CD4-positive, CD25-positive, alpha-beta regulatory T cell (primary cell): ENCODE measurements around the gene EXOSC1. TPM values are rescaled to one million over a fixed set of nuclear protein-coding genes. Genes with fewer than 3 reads are reported as not detected.

Experiments used
- ATAC-seq, 2 donors: fragments of 150-1000 bp; cut with Tn5 transposase; one replicate each; pipeline ENCODE4 v1.10.0; 2021; ENCODE audit warnings: low read depth in 2 of 2, moderate number of reproducible peaks in 2 of 2, moderate library complexity in 1 of 2
- DNase-seq, 3 donors: peaks; one replicate each; pipeline versions ENCODE4 v3.0.0 to v3.0.0-alpha.2; 2012 to 2022; ENCODE audit warnings: mixed read lengths in 1 of 3
- H3K27ac ChIP-seq: one replicate; pipeline ENCODE4 v1.7.0; 2013; ENCODE audit warnings: mild to moderate bottlenecking, low read length; ENCODE audit not compliant: insufficient read depth, poor library complexity, severe bottlenecking
- H3K27me3 ChIP-seq: one replicate; pipeline ENCODE4 v1.7.0; 2013; ENCODE audit warnings: low read length; ENCODE audit not compliant: control insufficient read depth, insufficient read depth
- H3K36me3 ChIP-seq: one replicate; pipeline ENCODE4 v1.7.0; 2013; ENCODE audit warnings: mild to moderate bottlenecking, low read length, moderate library complexity; ENCODE audit not compliant: control insufficient read depth, insufficient read depth
- H3K4me1 ChIP-seq: 2 replicates; pipeline ENCODE4 v1.7.0; 2013; ENCODE audit warnings: mild to moderate bottlenecking, low read length; ENCODE audit not compliant: insufficient read depth, control insufficient read depth, poor library complexity, severe bottlenecking
- H3K4me3 ChIP-seq: one replicate; pipeline ENCODE4 v1.7.0; 2013; ENCODE audit warnings: low read depth, mild to moderate bottlenecking, low read length, moderate library complexity
- H3K9me3 ChIP-seq, 2 experiments: 1 replicate in 1 of 2; 2 replicates in 1 of 2; pipeline ENCODE4 v1.7.0; 2013; ENCODE audit warnings: low read length in 2 of 2, mild to moderate bottlenecking in 1 of 2, moderate library complexity in 1 of 2; ENCODE audit not compliant: control insufficient read depth in 2 of 2
- H3K27ac Mint-ChIP-seq, 3 donors: one replicate each; pipeline ENCODE4 v1.8.0; 2020 to 2022; ENCODE audit warnings: mild to moderate bottlenecking in 3 of 3, mixed read lengths in 3 of 3, moderate library complexity in 2 of 3
- H3K27me3 Mint-ChIP-seq: one replicate; pipeline ENCODE4 v1.8.0; 2022; ENCODE audit warnings: mild to moderate bottlenecking, mixed read lengths
- H3K36me3 Mint-ChIP-seq: one replicate; pipeline ENCODE4 v1.8.0; 2020; ENCODE audit warnings: mixed read lengths
- H3K4me1 Mint-ChIP-seq, 4 donors: one replicate each; pipeline ENCODE4 v1.8.0; 2020 to 2022; ENCODE audit warnings: mixed read lengths in 4 of 4, mild to moderate bottlenecking in 1 of 4
- H3K4me3 Mint-ChIP-seq, 4 donors: one replicate each; pipeline ENCODE4 v1.8.0; 2020 to 2022; ENCODE audit warnings: mild to moderate bottlenecking in 4 of 4, mixed read lengths in 4 of 4, moderate library complexity in 3 of 4
- H3K9me3 Mint-ChIP-seq, 7 donors: one replicate each; pipeline ENCODE4 v1.8.0; 2020 to 2022; ENCODE audit warnings: mixed read lengths in 7 of 7, mild to moderate bottlenecking in 3 of 7, moderate library complexity in 2 of 7
- polyA plus RNA-seq, 4 donors: library from polyadenylated mRNA; unstranded; fragments of 300-500 nt; fragmentation: Illumina TruSeq; gene quantifications; one replicate each; pipeline ENCODE4 v1.2.3, GENCODE V29; 2021
- total RNA-seq: library from RNA; stranded (reverse); gene quantifications from one replicate; pipeline ENCODE4 v1.2.3, GENCODE V29; 2022

Gene EXOSC1
- total and polyA plus RNA-seq, 5 donors from 2014 or later, result 42.2 to 105 (median 99.2) TPM

- Mint-ChIP-seq H3K27me3 (no peaks in the 10 kb centered on the region), H3K4me3 (no peak overlapping the region), H3K9me3 (no peaks in the 10 kb centered on the region), H3K36me3 (peaks cover 25% of the 10 kb centered on the region), H3K4me1 (peaks cover 4 to 18% (median 13%) of the 10 kb centered on the region in 4 donors), H3K27ac (peak overlapping the region in 1 of 3 donors; percentile 32)
- H3K27me3 ChIP-seq, result no peaks in the 10 kb centered on the region
- H3K4me1 ChIP-seq, result no peaks in the 10 kb centered on the region
- peaks cover 76% of the 10 kb centered on the region for H3K36me3 ChIP-seq
- no peaks in the 10 kb centered on the region for H3K9me3 ChIP-seq
- no peak overlapping the region for H3K27ac ChIP-seq
- DNase-seq (no peak), ATAC-seq (no peak)
- no peak overlapping the region for H3K4me3 ChIP-seq
These were observed 10.4 kb upstream of the EXOSC1 start for GRCh38 chr10:97456034-97456685.

GRCh38 chr10:97454330-97455036, 8.7 kb upstream of the EXOSC1 start:
- no peaks in the 10 kb centered on the region for H3K27me3 Mint-ChIP-seq
- peak in 1 of 3 donors; percentile 30 for DNase-seq
- peaks cover 19% of the 10 kb centered on the region for H3K36me3 Mint-ChIP-seq
- H3K4me1 Mint-ChIP-seq, result peaks cover 4 to 26% (median 16%) of the 10 kb centered on the region in 4 donors
- H3K9me3 ChIP-seq, result no peaks in the 10 kb centered on the region
- H3K4me1 ChIP-seq, result no peaks in the 10 kb centered on the region
- H3K27ac Mint-ChIP-seq, result peak overlapping the region; percentile 78 to 82 (median 79)
- peak; percentile 75 to 76 for ATAC-seq
- no peaks in the 10 kb centered on the region for H3K9me3 Mint-ChIP-seq
- H3K36me3 ChIP-seq, result peaks cover 59% of the 10 kb centered on the region
- H3K4me3 ChIP-seq, result no peak overlapping the region
- H3K27me3 ChIP-seq, result no peaks in the 10 kb centered on the region
- no peak overlapping the region for H3K27ac ChIP-seq
- H3K4me3 Mint-ChIP-seq, result no peak overlapping the region

- DNase-seq (no peak), ATAC-seq (no peak)
- Mint-ChIP-seq H3K4me1 (peaks cover 13 to 41% (median 23%) of the 10 kb centered on the region in 4 donors), H3K27ac (no peak overlapping the region), H3K4me3 (peak overlapping the region in 2 of 4 donors; percentile 16 to 35), H3K9me3 (no peaks in the 10 kb centered on the region), H3K27me3 (no peaks in the 10 kb centered on the region), H3K36me3 (peaks cover 4% of the 10 kb centered on the region)
- Histone ChIP-seq H3K27ac (no peak overlapping the region), H3K27me3 (no peaks in the 10 kb centered on the region), H3K9me3 (no peaks in the 10 kb centered on the region), H3K36me3 (peaks cover 40% of the 10 kb centered on the region), H3K4me1 (peaks cover under 1% of the 10 kb centered on the region), H3K4me3 (no peak overlapping the region)
These were observed 6.5 kb upstream of the EXOSC1 start for GRCh38 chr10:97452352-97452751.

GRCh38 chr10:97451605-97452004, 5.8 kb upstream of the EXOSC1 start:
- H3K4me3 ChIP-seq, result no peak overlapping the region
- no peaks in the 10 kb centered on the region for H3K27me3 ChIP-seq
- Mint-ChIP-seq H3K9me3 (no peaks in the 10 kb centered on the region), H3K4me1 (peaks cover 13 to 49% (median 23%) of the 10 kb centered on the region in 4 donors), H3K4me3 (peak overlapping the region in 1 of 4 donors; percentile 35), H3K36me3 (peaks cover 4% of the 10 kb centered on the region), H3K27ac (peak overlapping the region in 1 of 3 donors; percentile 42), H3K27me3 (no peaks in the 10 kb centered on the region)
- DNase-seq, result no peak
- no peak for ATAC-seq
- peaks cover 33% of the 10 kb centered on the region for H3K36me3 ChIP-seq
- no peaks in the 10 kb centered on the region for H3K9me3 ChIP-seq
- peaks cover 8% of the 10 kb centered on the region for H3K4me1 ChIP-seq
- no peak overlapping the region for H3K27ac ChIP-seq

GRCh38 chr10:97450828-97451227, 5.0 kb upstream of the EXOSC1 start:
- Histone ChIP-seq H3K36me3 (peaks cover 26% of the 10 kb centered on the region), H3K9me3 (no peaks in the 10 kb centered on the region), H3K4me3 (no peak overlapping the region), H3K27me3 (no peaks in the 10 kb centered on the region), H3K27ac (no peak overlapping the region), H3K4me1 (peaks cover 15% of the 10 kb centered on the region)
- no peak for DNase-seq
- no peak for ATAC-seq
- Mint-ChIP-seq H3K27me3 (no peaks in the 10 kb centered on the region), H3K27ac (peak overlapping the region in 2 of 3 donors; percentile 60 to 78), H3K4me1 (peaks cover 13 to 56% (median 26%) of the 10 kb centered on the region in 4 donors), H3K36me3 (peaks cover 4% of the 10 kb centered on the region), H3K9me3 (no peaks in the 10 kb centered on the region), H3K4me3 (no peak overlapping the region)

- Mint-ChIP-seq H3K27ac (peak overlapping the region; percentile 95 to 98 (median 96)), H3K9me3 (no peaks in the 10 kb centered on the region), H3K4me1 (peaks cover 13 to 53% (median 31%) of the 10 kb centered on the region in 4 donors), H3K27me3 (no peaks in the 10 kb centered on the region), H3K36me3 (peaks cover 11% of the 10 kb centered on the region), H3K4me3 (peak overlapping the region; percentile 91 to 100 (median 98))
- no peaks in the 10 kb centered on the region for H3K9me3 ChIP-seq
- peaks cover 15% of the 10 kb centered on the region for H3K36me3 ChIP-seq
- peak overlapping the region; percentile 95 for H3K4me3 ChIP-seq
- no peaks in the 10 kb centered on the region for H3K27me3 ChIP-seq
- DNase-seq, result no peak
- peak overlapping the region; percentile 73 for H3K27ac ChIP-seq
- peaks cover 29% of the 10 kb centered on the region for H3K4me1 ChIP-seq
- no peak for ATAC-seq
These were observed 467 bp downstream of the EXOSC1 start for GRCh38 chr10:97445357-97445721.

- Histone ChIP-seq H3K36me3 (peaks cover 20% of the 10 kb centered on the region), H3K27ac (no peak overlapping the region), H3K27me3 (no peaks in the 10 kb centered on the region), H3K4me1 (peaks cover 29% of the 10 kb centered on the region), H3K9me3 (no peaks in the 10 kb centered on the region), H3K4me3 (no peak overlapping the region)
- H3K36me3 Mint-ChIP-seq, result peaks cover 16% of the 10 kb centered on the region
- no peaks in the 10 kb centered on the region for H3K27me3 Mint-ChIP-seq
- DNase-seq, result no peak
- ATAC-seq, result no peak
- no peaks in the 10 kb centered on the region for H3K9me3 Mint-ChIP-seq
- H3K4me1 Mint-ChIP-seq, result peaks cover 13 to 51% (median 34%) of the 10 kb centered on the region in 4 donors
- H3K4me3 Mint-ChIP-seq, result peak overlapping the region in 3 of 4 donors; percentile 91 to 99 (median 98)
- H3K27ac Mint-ChIP-seq, result peak overlapping the region in 1 of 3 donors; percentile 95
These were observed 1.6 kb downstream of the EXOSC1 start for GRCh38 chr10:97444212-97444611.
